ENCODE results near the gene RSRP1. TPM values are rescaled to one million over a fixed set of nuclear protein-coding genes. Genes with fewer than 3 reads are reported as not detected.
A peak's percentile ranks its signal among the peaks of the same experiment; 100 is the strongest.

The RSRP1 gene
- total and polyA plus RNA-seq, 2 of the 8 experiments (the other 6 are each of a cell fraction or from before 2014, with no cell fraction given) = 32.9 to 59.4 TPM

DNA sequence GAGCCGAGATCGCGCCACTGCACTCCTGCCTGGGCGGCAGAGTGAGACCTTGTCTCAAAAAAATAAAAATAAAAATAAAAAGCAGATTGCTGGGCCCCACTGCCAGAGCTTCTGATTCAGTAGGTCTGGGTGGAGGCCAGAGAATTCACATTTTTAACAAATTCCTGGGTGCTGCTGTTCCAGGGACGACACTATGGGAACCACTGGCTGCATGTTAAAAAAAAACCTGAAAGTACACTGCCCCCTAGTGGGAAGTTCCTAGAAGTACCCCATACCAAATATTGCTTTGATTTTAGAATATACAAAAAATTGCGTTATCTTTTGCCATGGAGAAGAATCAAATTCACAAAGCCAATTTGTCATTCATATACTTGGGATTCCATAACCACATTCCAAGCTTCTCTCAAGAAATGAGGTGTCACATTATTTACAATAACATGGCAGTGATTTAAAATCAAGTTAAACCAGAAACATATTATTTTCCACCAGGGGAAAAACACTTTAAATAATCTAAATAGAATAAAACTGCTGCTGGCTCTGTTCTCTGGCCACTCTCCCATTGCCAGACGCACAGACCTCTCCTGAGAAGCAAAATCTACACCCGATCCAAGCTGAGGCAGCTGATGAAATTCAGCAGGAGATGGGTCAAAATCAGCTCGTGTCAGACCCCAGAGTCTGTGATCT lies 42.3 kb downstream of the RSRP1 start:
- Histone ChIP-seq H3K14ac (ENCODE audit: insufficient read length) (no peak overlapping the region), H3K27me3 (replicated peaks in 1 of 4; ENCODE audit: control insufficient read depth in 3 of 4, extremely low read depth in 1 of 4, insufficient read depth in 3 of 4, low read length in 3 of 4) (no peaks in the 10 kb centered on the region), H4K5ac (ENCODE audit: insufficient read length, low read depth, low read length) (no peak overlapping the region), H2BK12ac (ENCODE audit: low read depth, low read length) (no peak overlapping the region), H4K20me1 (replicated peaks in 1 of 2; ENCODE audit: control insufficient read depth in 1 of 2, insufficient read depth in 2 of 2, low read length in 2 of 2) (no peaks in the 10 kb centered on the region), H3K18ac (ENCODE audit: extremely low read depth, low read length) (no peak overlapping the region), H2BK15ac (ENCODE audit: low read length) (no peak overlapping the region), H2AFZ (ENCODE audit: low read length) (no peak overlapping the region), H4K8ac (ENCODE audit: extremely low read depth, insufficient read depth, low read length) (no peak overlapping the region; the same call in 1 of the 2 replicates), H2BK20ac (ENCODE audit: low read length) (no peak overlapping the region), H2BK5ac (ENCODE audit: low read depth, low read length) (no peak overlapping the region), H3K79me2 (ENCODE audit: control insufficient read depth in 1 of 2, insufficient read depth in 2 of 2, low read length in 2 of 2) (no peaks in the 10 kb centered on the region), H3K9ac (replicated peaks in 1 of 4; ENCODE audit: extremely low read depth in 1 of 4, low read depth in 3 of 4, low read length in 3 of 4) (no peak overlapping the region), H3K9me3 (ENCODE audit: insufficient read depth in 2 of 2, low read depth in 1 of 2, low read length in 1 of 2) (no peaks in the 10 kb centered on the region), H2AK5ac (ENCODE audit: low read depth, low read length) (no peak overlapping the region), H3K4ac (replicated peaks; ENCODE audit: insufficient read length, low read depth, low read length) (no peak overlapping the region), H3K79me1 (ENCODE audit: low read depth, low read length) (no peaks in the 10 kb centered on the region), H4K91ac (replicated peaks; ENCODE audit: insufficient read length, low read length) (no peak overlapping the region), H3K4me1 (replicated peaks in 1 of 4; ENCODE audit: control insufficient read depth in 3 of 4, insufficient read depth in 4 of 4, low read length in 3 of 4) (no peaks in the 10 kb centered on the region; a peak in 1 of 7 replicates), H3K56ac (replicated peaks; ENCODE audit: insufficient read length, low read depth, low read length) (no peak overlapping the region), H3K4me3 (ENCODE audit: extremely low read depth in 1 of 4, insufficient read depth in 2 of 4, low read depth in 3 of 4, low read length in 4 of 4) (no peak overlapping the region), H3K4me2 (ENCODE audit: insufficient read depth in 1 of 2, low read depth in 2 of 2, low read length in 2 of 2) (no peak overlapping the region), H3K36me3 (ENCODE audit: control insufficient read depth in 2 of 4, insufficient read depth in 4 of 4, low read length in 3 of 4) (no peaks in the 10 kb centered on the region), H3K27ac (ENCODE audit: low read depth, low read length) (no peak overlapping the region), H3K23me2 (ENCODE audit: low read depth, low read length) (no peaks in the 10 kb centered on the region), H3K23ac (ENCODE audit: insufficient read length) (no peak overlapping the region), H2BK120ac (replicated peaks; ENCODE audit: low read depth, low read length) (no peak overlapping the region)
- POLR2A ChIA-PET (ENCODE audit: partially characterized antibody) = no interaction called here
- FAIRE-seq (no peak), DNase-seq (ENCODE audit: low read depth in 1 of 2, low spot score in 2 of 2) (no peak)
- WGBS, 2 experiments (ENCODE audit: extremely low coverage in 1 of 2, insufficient coverage in 1 of 2, insufficient read length in 1 of 2, insufficient replicate concordance in 2 of 2, low coverage in 1 of 2, low lambda C conversion rate in 2 of 2, missing lambda C conversion rate in 1 of 2) = 74% methylated on average over 9 of the region's 9 CpGs; no CpG with 5 or more reads in 1 of the 2 experiments
- CTCF ChIA-PET (ENCODE audit: partially characterized antibody) = interaction anchor here (0.6 to 5.2 kb wide), 42 partner anchors 8 to 357 kb away, joined by 3 to 50 read pairs (median 4); no protein-coding TSS in a partner anchor
- peak; percentile 75 to 79 for TF ChIP-seq RAD21 (IDR thresholded peaks at IDR 0.05 in 1 of 2, conservative IDR thresholded peaks at IDR 0.05 in 1 of 2; ENCODE audit: low read depth in 2 of 2, low read length in 2 of 2)
- TF ChIP-seq, protein P1, sequence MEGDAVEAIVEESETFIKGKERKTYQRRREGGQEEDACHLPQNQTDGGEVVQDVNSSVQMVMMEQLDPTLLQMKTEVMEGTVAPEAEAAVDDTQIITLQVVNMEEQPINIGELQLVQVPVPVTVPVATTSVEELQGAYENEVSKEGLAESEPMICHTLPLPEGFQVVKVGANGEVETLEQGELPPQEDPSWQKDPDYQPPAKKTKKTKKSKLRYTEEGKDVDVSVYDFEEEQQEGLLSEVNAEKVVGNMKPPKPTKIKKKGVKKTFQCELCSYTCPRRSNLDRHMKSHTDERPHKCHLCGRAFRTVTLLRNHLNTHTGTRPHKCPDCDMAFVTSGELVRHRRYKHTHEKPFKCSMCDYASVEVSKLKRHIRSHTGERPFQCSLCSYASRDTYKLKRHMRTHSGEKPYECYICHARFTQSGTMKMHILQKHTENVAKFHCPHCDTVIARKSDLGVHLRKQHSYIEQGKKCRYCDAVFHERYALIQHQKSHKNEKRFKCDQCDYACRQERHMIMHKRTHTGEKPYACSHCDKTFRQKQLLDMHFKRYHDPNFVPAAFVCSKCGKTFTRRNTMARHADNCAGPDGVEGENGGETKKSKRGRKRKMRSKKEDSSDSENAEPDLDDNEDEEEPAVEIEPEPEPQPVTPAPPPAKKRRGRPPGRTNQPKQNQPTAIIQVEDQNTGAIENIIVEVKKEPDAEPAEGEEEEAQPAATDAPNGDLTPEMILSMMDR (IDR thresholded peaks at IDR 0.05; ENCODE audit: control extremely low read depth in 1 of 3, insufficient read depth in 1 of 3, low read depth in 1 of 3, low read length in 3 of 3) = peak in 2 of 3 experiments; percentile 58 to 63; a peak in 3 of 4 replicates
- peak; percentile 35; the same call in 1 of the 2 replicates for TF ChIP-seq TEAD4 (IDR thresholded peaks at IDR 0.05; ENCODE audit: low read depth, low read length)
- TF ChIP-seq, protein P2, sequence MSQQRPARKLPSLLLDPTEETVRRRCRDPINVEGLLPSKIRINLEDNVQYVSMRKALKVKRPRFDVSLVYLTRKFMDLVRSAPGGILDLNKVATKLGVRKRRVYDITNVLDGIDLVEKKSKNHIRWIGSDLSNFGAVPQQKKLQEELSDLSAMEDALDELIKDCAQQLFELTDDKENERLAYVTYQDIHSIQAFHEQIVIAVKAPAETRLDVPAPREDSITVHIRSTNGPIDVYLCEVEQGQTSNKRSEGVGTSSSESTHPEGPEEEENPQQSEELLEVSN (IDR thresholded peaks at IDR 0.05) = no peak
